ENCODE measurements around the gene TAS1R3. TPM values are rescaled to one million over a fixed set of nuclear protein-coding genes. Genes with fewer than 3 reads are reported as not detected.

Gene TAS1R3
- total RNA-seq, 1 donor from 2014 or later, result 0.50 TPM

- TF ChIP-seq, protein P1, sequence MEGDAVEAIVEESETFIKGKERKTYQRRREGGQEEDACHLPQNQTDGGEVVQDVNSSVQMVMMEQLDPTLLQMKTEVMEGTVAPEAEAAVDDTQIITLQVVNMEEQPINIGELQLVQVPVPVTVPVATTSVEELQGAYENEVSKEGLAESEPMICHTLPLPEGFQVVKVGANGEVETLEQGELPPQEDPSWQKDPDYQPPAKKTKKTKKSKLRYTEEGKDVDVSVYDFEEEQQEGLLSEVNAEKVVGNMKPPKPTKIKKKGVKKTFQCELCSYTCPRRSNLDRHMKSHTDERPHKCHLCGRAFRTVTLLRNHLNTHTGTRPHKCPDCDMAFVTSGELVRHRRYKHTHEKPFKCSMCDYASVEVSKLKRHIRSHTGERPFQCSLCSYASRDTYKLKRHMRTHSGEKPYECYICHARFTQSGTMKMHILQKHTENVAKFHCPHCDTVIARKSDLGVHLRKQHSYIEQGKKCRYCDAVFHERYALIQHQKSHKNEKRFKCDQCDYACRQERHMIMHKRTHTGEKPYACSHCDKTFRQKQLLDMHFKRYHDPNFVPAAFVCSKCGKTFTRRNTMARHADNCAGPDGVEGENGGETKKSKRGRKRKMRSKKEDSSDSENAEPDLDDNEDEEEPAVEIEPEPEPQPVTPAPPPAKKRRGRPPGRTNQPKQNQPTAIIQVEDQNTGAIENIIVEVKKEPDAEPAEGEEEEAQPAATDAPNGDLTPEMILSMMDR (IDR thresholded peaks at IDR 0.05; ENCODE audit: insufficient read depth, low read depth, low read length), result no peak
- no peak for TF ChIP-seq EZH2 (IDR thresholded peaks at IDR 0.05; ENCODE audit: insufficient read depth, low read length)
- H3K9me3 Mint-ChIP-seq (ENCODE audit: unreplicated experiment), result no peaks in the 10 kb centered on the region
- Histone ChIP-seq H4K20me1 (ENCODE audit: insufficient read depth, low read length) (peaks cover 67% of the 10 kb centered on the region), H3K36me3 (ENCODE audit: insufficient read depth, low read length) (no peaks in the 10 kb centered on the region), H3K27ac (ENCODE audit: low read depth, low read length) (peak overlapping the region; percentile 40), H3K4me3 (ENCODE audit: insufficient read depth, low read depth, low read length) (no peak overlapping the region), H3K79me2 (ENCODE audit: insufficient read depth, low read length) (peaks cover 53% of the 10 kb centered on the region), H3K4me2 (ENCODE audit: low read length) (peak overlapping the region; percentile 88), H3K4me1 (ENCODE audit: insufficient read depth, low read length) (peaks cover 38% of the 10 kb centered on the region), H3K9ac (ENCODE audit: low read length) (peak overlapping the region; percentile 49), H3K27me3 (ENCODE audit: insufficient read depth, low read length) (no peaks in the 10 kb centered on the region), H2AFZ (ENCODE audit: low read depth, low read length) (no peak overlapping the region), H3K9me3 (ENCODE audit: insufficient read depth, low read depth, low read length) (no peaks in the 10 kb centered on the region)
- DNase-seq (ENCODE audit: low read depth) (peak; percentile 55), FAIRE-seq (no peak)
- H3K27me3 Mint-ChIP-seq (ENCODE audit: low read depth, unreplicated experiment), result no peaks in the 10 kb centered on the region
- peak overlapping the region; percentile 57 for H3K4me3 Mint-ChIP-seq (ENCODE audit: unreplicated experiment)
- H3K36me3 Mint-ChIP-seq (ENCODE audit: low read depth, unreplicated experiment), result peaks cover 4% of the 10 kb centered on the region
- peaks cover 8% of the 10 kb centered on the region for H3K4me1 Mint-ChIP-seq (ENCODE audit: low read depth, unreplicated experiment)
- peak overlapping the region; percentile 41 for H3K27ac Mint-ChIP-seq (ENCODE audit: unreplicated experiment)
Observed at GRCh38 chr1:1304331-1305299, 26.5 kb upstream of the TAS1R3 start.

DNA sequence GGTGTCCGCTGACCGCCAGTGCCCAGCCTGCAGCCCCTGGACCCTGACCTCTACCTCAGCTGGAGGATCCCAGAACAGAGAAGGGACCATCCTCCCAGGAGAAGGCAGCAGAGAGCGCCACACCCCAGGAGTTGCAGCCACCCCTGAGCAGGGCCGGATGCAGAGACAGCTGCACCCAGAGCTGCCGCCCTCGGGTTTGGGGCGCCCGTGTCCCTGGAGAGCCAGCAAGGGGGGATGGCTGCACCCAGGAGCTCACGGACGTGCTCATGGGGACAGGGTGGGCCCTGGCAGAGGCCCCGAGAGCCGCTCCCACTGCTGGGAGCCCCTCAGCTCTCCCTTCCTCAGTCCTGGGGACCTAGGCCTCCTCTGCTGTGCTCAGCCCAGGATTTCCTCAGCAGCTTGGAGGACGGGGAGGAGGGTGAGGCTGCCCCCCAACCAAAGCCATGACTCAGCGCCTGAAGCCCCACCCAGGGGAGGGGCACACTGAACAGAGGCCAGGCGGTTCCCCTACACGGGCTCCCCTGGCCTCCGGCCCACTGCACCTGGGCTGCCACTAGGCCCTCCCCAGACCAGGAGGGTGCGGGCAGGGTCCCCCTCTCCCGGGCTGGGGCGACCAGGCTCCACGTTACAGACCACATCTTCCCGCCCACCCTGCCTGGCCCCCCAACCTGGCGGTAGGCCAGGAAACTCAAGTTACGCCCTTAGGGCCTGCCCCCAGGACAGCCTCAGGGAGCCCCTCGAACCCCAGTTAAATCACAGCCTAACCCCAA is 25.6 kb upstream of the TAS1R3 start:
- Histone ChIP-seq H3K79me2 (ENCODE audit: insufficient read depth, low read length) (peaks cover 61% of the 10 kb centered on the region), H2AFZ (ENCODE audit: low read depth, low read length) (no peak overlapping the region), H3K4me2 (ENCODE audit: low read length) (peak overlapping the region; percentile 88), H3K4me3 (ENCODE audit: insufficient read depth, low read depth, low read length) (no peak overlapping the region), H3K9me3 (ENCODE audit: insufficient read depth, low read depth, low read length) (no peaks in the 10 kb centered on the region), H4K20me1 (ENCODE audit: insufficient read depth, low read length) (peaks cover 67% of the 10 kb centered on the region), H3K4me1 (ENCODE audit: insufficient read depth, low read length) (peaks cover 41% of the 10 kb centered on the region), H3K27me3 (ENCODE audit: insufficient read depth, low read length) (no peaks in the 10 kb centered on the region), H3K27ac (ENCODE audit: low read depth, low read length) (peak overlapping the region; percentile 40), H3K9ac (ENCODE audit: low read length) (peak overlapping the region; percentile 79), H3K36me3 (ENCODE audit: insufficient read depth, low read length) (no peaks in the 10 kb centered on the region)
- no peaks in the 10 kb centered on the region for H3K27me3 Mint-ChIP-seq (ENCODE audit: low read depth, unreplicated experiment)
- no peak for TF ChIP-seq EZH2 (IDR thresholded peaks at IDR 0.05; ENCODE audit: insufficient read depth, low read length)
- TF ChIP-seq, protein P1 (IDR thresholded peaks at IDR 0.05; ENCODE audit: insufficient read depth, low read depth, low read length), result no peak
- H3K27ac Mint-ChIP-seq (ENCODE audit: unreplicated experiment), result peak overlapping the region; percentile 91
- peak overlapping the region; percentile 92 for H3K4me3 Mint-ChIP-seq (ENCODE audit: unreplicated experiment)
- DNase-seq (ENCODE audit: low read depth) (peak; percentile 61), FAIRE-seq (no peak)
- no peaks in the 10 kb centered on the region for H3K9me3 Mint-ChIP-seq (ENCODE audit: unreplicated experiment)
- H3K4me1 Mint-ChIP-seq (ENCODE audit: low read depth, unreplicated experiment), result peaks cover 8% of the 10 kb centered on the region
- H3K36me3 Mint-ChIP-seq (ENCODE audit: low read depth, unreplicated experiment), result peaks cover 4% of the 10 kb centered on the region

Measured in astrocyte (in vitro differentiated cells and primary cell).